Prostate gland (tissue), 2 donors: ENCODE measurements around the gene SERINC3. TPM values are rescaled to one million over a fixed set of nuclear protein-coding genes. Genes with fewer than 3 reads are reported as not detected.
A peak's percentile ranks its signal among the peaks of the same experiment; 100 is the strongest.

Experiments used
- DNase-seq: peaks from one replicate; pipeline ENCODE4 v3.0.0-alpha.2; 2019; ENCODE audit warnings: low spot score
- H3K27ac ChIP-seq, 2 donors: fragments of 200-600 bp; sonication (generic); 2 replicates each; pipeline ENCODE4 v1.5.1; 2017 to 2019
- H3K27me3 ChIP-seq: fragments of 200-600 bp; sonication (generic); replicated peaks from 2 replicates; pipeline ENCODE4 v1.5.1; 2019; ENCODE audit not compliant: insufficient read depth
- H3K36me3 ChIP-seq, 2 donors: fragments of 200-600 bp; sonication (generic); 1 replicate in 1 of 2; 2 replicates in 1 of 2; pipeline versions ENCODE4 v1.5.1 to v1.8.1; 2017 to 2019
- H3K4me1 ChIP-seq: fragments of 200-600 bp; sonication (generic); replicated peaks from 2 replicates; pipeline ENCODE4 v1.5.1; 2019
- H3K4me3 ChIP-seq, 2 donors: fragments of 200-600 bp; sonication (generic); 2 replicates each; pipeline ENCODE4 v1.5.1; 2017 to 2019
- H3K9me3 ChIP-seq: fragments of 200-600 bp; sonication (generic); 2 replicates; pipeline ENCODE4 v1.5.1; 2017
- CTCF ChIP-seq, 4 experiments: fragments of 200-600 bp in 2 of 4; fragments of 450-650 bp in 2 of 4; sonication (generic) in 2 of 4; IDR thresholded peaks; 1 replicate in 3 of 4; 2 replicates in 1 of 4; pipeline ENCODE4 v1.5.1; 2016 to 2019; ENCODE audit warnings: antibody characterized with exemption in 4 of 4, mild to moderate bottlenecking in 2 of 4, moderate library complexity in 2 of 4
- POLR2A ChIP-seq: fragments of 450-650 bp; IDR thresholded peaks from one replicate; pipeline ENCODE4 v1.6.1; 2016; ENCODE audit warnings: antibody characterized with exemption, mild to moderate bottlenecking
- POLR2AphosphoS5 ChIP-seq: sonication (generic); formaldehyde crosslinking; IDR thresholded peaks from one replicate; pipeline ENCODE4 v1.6.1; 2017; ENCODE audit warnings: antibody characterized with exemption
- WGBS: methylation state at CpG from one replicate; pipeline ENCODE4 v1.1.5; 2018; 5-methylcytosine and 5-hydroxymethylcytosine counted together
- intact Hi-C: fragments of 100-400 bp; cut with DNase I; formaldehyde crosslinking; loops from one replicate; pipeline ENCODE4 v1.14.2; 2022
- total RNA-seq, 2 donors: library from RNA; depleted of rRNA; stranded (reverse); fragments of >200 nt; gene quantifications; one replicate each; pipeline ENCODE4 v1.1.0, GENCODE V29; 2016

SERINC3 gene
- total RNA-seq, 2 donors from 2014 or later: 89.1 to 141 TPM

DNA sequence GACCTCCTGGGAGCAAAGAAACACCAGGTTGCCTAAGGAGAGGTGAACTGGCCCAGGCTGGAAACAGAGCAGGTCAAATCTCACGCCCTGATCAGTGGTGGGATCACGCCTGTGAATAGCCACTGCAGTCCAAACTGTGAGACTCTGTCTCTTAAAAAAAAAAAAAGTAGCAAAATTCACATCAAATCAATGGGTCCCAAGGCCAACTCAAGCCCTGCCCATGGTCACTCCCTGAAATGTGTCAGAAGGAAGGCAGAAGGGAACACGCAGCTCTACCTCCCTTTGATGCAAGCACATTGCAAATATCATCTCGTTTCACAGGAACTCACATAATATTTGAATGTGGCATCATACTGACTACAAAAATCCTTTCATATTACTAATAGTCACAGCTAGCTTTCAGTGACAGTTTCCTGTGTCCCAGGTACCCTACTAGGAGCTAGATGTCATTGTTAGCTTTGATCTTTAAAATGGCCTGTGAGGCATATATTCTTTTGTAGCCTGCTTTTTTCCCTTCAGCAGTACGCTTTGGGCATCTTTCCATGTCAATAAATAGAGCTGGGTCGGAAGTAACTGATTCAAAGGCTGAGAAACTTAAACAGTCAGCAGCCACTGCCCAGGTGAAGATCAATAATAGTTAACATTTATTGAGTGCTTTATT lies 60.6 kb downstream of the SERINC3 start:
- H3K27ac ChIP-seq: peak overlapping the region in 1 of 2 donors; percentile 5
- H3K9me3 ChIP-seq: no peaks in the 10 kb centered on the region
- H3K4me3 ChIP-seq: no peak overlapping the region
- intact Hi-C loops: loop anchor here (2.0 kb wide), 1 partner anchor 246 kb away; no protein-coding TSS in a partner anchor
- no peak for TF ChIP-seq POLR2A
- no peak for TF ChIP-seq POLR2AphosphoS5
- TF ChIP-seq CTCF (IDR thresholded peaks at IDR 0.05): no peak
- 39% methylated on average over 6 of the region's 6 CpGs for WGBS
- H3K36me3 ChIP-seq: no peaks in the 10 kb centered on the region
- H3K4me1 ChIP-seq: peaks cover 3% of the 10 kb centered on the region
- H3K27me3 ChIP-seq: no peaks in the 10 kb centered on the region
- no peak for DNase-seq

- TF ChIP-seq POLR2A: no peak
- TF ChIP-seq CTCF (IDR thresholded peaks at IDR 0.05): peak in 3 of 4 experiments; percentile 15 to 49 (median 31)
- TF ChIP-seq POLR2AphosphoS5: no peak
- Histone ChIP-seq H3K4me1 (peaks cover 3% of the 10 kb centered on the region), H3K4me3 (no peak overlapping the region), H3K36me3 (no peaks in the 10 kb centered on the region), H3K27ac (peak overlapping the region in 1 of 2 donors; percentile 5), H3K9me3 (no peaks in the 10 kb centered on the region), H3K27me3 (no peaks in the 10 kb centered on the region)
- no peak for DNase-seq
- WGBS: 14% methylated on average over 3 of the region's 3 CpGs
- intact Hi-C loops: loop anchor here (2.0 kb wide), 1 partner anchor 246 kb away; no protein-coding TSS in a partner anchor
Observed at GRCh38 chr20:44460795-44461141, 61.1 kb downstream of the SERINC3 start.

DNA sequence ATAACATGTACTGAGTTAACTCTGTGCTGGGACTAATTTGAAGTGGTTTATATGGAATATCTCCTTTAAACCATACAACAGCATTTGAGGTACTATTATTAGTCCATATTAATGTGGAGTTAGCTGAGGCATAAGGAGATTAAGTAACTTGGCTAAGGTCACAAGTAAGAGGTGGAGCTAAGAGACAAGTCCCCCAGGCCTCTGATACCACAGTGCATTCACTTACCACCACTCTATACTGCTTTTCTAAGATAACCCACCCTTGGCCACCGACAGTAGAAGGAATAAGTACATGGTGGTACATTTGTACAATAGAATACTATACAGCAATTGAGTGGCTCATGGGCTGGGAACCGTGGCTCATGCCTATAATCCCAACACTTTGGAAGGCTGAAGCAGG lies 62.6 kb downstream of the SERINC3 start:
- intact Hi-C loops: no loop called here
- TF ChIP-seq POLR2AphosphoS5: no peak
- no peak for TF ChIP-seq CTCF (IDR thresholded peaks at IDR 0.05)
- no peak for TF ChIP-seq POLR2A

GRCh38 chr20:44457016-44457415 lies 64.9 kb downstream of the SERINC3 start:
- H3K4me1 ChIP-seq: peaks cover 3% of the 10 kb centered on the region
- no peaks in the 10 kb centered on the region for H3K36me3 ChIP-seq
- no peak for DNase-seq
- no peak overlapping the region for H3K4me3 ChIP-seq
- TF ChIP-seq POLR2AphosphoS5 (no peak), POLR2A (no peak)
- WGBS: 41% methylated on average over 6 of the region's 6 CpGs
- intact Hi-C loops: no loop called here
- H3K27ac ChIP-seq: no peak overlapping the region
- no peaks in the 10 kb centered on the region for H3K27me3 ChIP-seq
- no peaks in the 10 kb centered on the region for H3K9me3 ChIP-seq

More for the DNA sequence above, 62.6 kb downstream of the SERINC3 start:
- H3K27me3 ChIP-seq: no peaks in the 10 kb centered on the region
- peaks cover 3% of the 10 kb centered on the region for H3K4me1 ChIP-seq
- H3K9me3 ChIP-seq: no peaks in the 10 kb centered on the region
- no peak overlapping the region for H3K27ac ChIP-seq
- no peak for DNase-seq
- H3K36me3 ChIP-seq: no peaks in the 10 kb centered on the region
- 98% methylated on average over 2 of the region's 2 CpGs for whole genome bisulfite sequencing
- H3K4me3 ChIP-seq: no peak overlapping the region

DNA sequence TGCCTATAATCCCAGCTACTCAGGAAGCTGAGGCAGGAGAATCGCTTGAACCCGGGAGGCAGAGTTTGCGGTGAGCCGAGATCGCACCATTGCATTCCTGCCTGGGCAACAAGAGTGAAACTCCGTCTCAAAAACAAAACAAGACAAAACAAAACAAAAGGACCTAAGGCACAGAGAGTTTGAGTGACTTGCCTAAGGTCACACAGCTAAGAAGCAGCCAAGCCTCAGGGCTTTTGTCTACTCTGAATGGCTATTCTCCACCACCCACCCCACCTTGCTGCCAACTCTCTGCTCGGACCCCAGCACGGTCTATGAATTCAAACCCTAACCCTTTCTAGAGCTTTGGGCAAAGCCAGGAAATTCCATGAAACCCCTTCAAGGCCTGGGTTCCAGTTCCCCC lies 65.3 kb downstream of the SERINC3 start:
- no peak overlapping the region for H3K4me3 ChIP-seq
- 79% methylated on average over 8 of the region's 8 CpGs for WGBS
- H3K4me1 ChIP-seq: peaks cover 3% of the 10 kb centered on the region
- TF ChIP-seq POLR2AphosphoS5 (no peak), POLR2A (no peak), CTCF (IDR thresholded peaks at IDR 0.05) (no peak)
- intact Hi-C loops: no loop called here
- no peak for DNase-seq
- H3K9me3 ChIP-seq: no peaks in the 10 kb centered on the region
- H3K36me3 ChIP-seq: no peaks in the 10 kb centered on the region
- no peak overlapping the region for H3K27ac ChIP-seq
- no peaks in the 10 kb centered on the region for H3K27me3 ChIP-seq
